Esophagus squamous epithelium (tissue), 4 donors: ENCODE measurements around the gene PCDHGA8.

Experiments used
- POLR2A ChIP-seq, 4 donors: fragments of 450-650 bp; IDR thresholded peaks; one replicate each; pipeline ENCODE4 v1.6.1; 2017; ENCODE audit warnings: antibody characterized with exemption in 4 of 4, mild to moderate bottlenecking in 4 of 4, moderate library complexity in 3 of 4
- TF ChIP-seq, protein P1 (sequence below), 6 experiments: fragments of 450-650 bp in 4 of 6; fragments of 200-600 bp in 2 of 6; sonication (generic) in 2 of 6; IDR thresholded peaks; one replicate each; pipeline ENCODE4 v1.5.1; 2016 to 2019; ENCODE audit warnings: antibody characterized with exemption in 6 of 6, mild to moderate bottlenecking in 4 of 6, moderate library complexity in 4 of 6

DNA sequence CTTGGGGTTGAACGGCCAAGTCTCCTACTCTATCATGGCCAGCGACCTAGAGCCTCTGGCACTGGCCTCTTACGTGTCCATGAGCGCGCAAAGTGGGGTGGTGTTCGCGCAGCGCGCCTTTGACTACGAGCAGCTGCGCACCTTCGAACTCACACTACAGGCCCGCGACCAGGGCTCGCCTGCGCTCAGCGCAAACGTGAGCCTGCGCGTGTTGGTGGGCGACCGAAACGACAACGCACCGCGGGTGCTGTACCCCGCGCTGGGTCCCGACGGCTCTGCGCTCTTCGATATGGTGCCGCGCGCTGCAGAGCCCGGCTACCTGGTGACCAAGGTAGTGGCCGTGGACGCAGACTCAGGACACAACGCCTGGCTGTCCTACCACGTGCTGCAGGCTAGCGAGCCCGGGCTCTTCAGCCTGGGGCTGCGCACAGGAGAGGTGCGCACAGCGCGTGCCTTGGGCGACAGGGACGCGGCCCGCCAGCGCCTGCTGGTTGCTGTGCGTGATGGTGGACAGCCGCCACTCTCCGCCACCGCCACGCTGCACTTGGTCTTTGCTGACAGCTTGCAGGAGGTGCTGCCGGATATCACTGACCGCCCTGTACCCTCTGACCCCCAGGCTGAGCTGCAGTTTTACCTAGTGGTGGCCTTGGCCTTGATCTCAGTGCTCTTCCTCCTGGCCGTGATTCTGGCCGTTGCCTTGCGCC, 7.3 kb downstream of the PCDHGA8 start:
- TF ChIP-seq, protein P1, sequence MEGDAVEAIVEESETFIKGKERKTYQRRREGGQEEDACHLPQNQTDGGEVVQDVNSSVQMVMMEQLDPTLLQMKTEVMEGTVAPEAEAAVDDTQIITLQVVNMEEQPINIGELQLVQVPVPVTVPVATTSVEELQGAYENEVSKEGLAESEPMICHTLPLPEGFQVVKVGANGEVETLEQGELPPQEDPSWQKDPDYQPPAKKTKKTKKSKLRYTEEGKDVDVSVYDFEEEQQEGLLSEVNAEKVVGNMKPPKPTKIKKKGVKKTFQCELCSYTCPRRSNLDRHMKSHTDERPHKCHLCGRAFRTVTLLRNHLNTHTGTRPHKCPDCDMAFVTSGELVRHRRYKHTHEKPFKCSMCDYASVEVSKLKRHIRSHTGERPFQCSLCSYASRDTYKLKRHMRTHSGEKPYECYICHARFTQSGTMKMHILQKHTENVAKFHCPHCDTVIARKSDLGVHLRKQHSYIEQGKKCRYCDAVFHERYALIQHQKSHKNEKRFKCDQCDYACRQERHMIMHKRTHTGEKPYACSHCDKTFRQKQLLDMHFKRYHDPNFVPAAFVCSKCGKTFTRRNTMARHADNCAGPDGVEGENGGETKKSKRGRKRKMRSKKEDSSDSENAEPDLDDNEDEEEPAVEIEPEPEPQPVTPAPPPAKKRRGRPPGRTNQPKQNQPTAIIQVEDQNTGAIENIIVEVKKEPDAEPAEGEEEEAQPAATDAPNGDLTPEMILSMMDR (IDR thresholded peaks at IDR 0.05): no peak
- TF ChIP-seq POLR2A (IDR thresholded peaks at IDR 0.05): no peak
